Natural killer cell (primary cell): ENCODE data around the gene TMC6. TPM values are rescaled to one million over a fixed set of nuclear protein-coding genes. Genes with fewer than 3 reads are reported as not detected.

ENCODE experiments used
- ATAC-seq, 3 donors: fragments of 150-1000 bp in 2 of 3; fragments of 200-7000 bp in 1 of 3; cut with Tn5 transposase; 1 replicate in 1 of 3; 2 replicates in 2 of 3; pipeline ENCODE4 v1.10.0; 2021; ENCODE audit warnings: mild to moderate bottlenecking in 2 of 3, moderate library complexity in 2 of 3
- DNase-seq, 2 donors: peaks; one replicate each; pipeline versions ENCODE4 v3.0.0 to v3.0.0-alpha.2; 2013 to 2021; ENCODE audit warnings: mixed read lengths in 1 of 2
- H3K27ac ChIP-seq: one replicate; pipeline ENCODE4 v1.5.1; 2013; ENCODE audit warnings: mild to moderate bottlenecking, low read length
- H3K27me3 ChIP-seq: one replicate; pipeline ENCODE4 v1.6.1; 2013; ENCODE audit warnings: low read length; ENCODE audit not compliant: control insufficient read depth, insufficient read depth
- H3K36me3 ChIP-seq: one replicate; pipeline ENCODE4 v1.6.1; 2013; ENCODE audit warnings: low read length; ENCODE audit not compliant: control insufficient read depth, insufficient read depth
- H3K4me1 ChIP-seq: one replicate; pipeline ENCODE4 v1.6.1; 2013; ENCODE audit warnings: low read length; ENCODE audit not compliant: control insufficient read depth, insufficient read depth
- H3K4me3 ChIP-seq: one replicate; pipeline ENCODE4 v1.5.1; 2013; ENCODE audit warnings: low read length
- H3K9me3 ChIP-seq: one replicate; pipeline ENCODE4 v1.6.1; 2013; ENCODE audit warnings: low read length; ENCODE audit not compliant: control insufficient read depth, insufficient read depth
- H3K27ac Mint-ChIP-seq, 2 donors: one replicate each; pipeline ENCODE4 v1.8.0; 2022; ENCODE audit warnings: mild to moderate bottlenecking in 2 of 2, mixed read lengths in 2 of 2, moderate library complexity in 1 of 2
- H3K27me3 Mint-ChIP-seq, 2 donors: one replicate each; pipeline ENCODE4 v1.8.0; 2022; ENCODE audit warnings: low read depth in 2 of 2, mixed read lengths in 2 of 2
- H3K36me3 Mint-ChIP-seq: one replicate; pipeline ENCODE4 v1.8.0; 2022; ENCODE audit warnings: mixed read lengths
- H3K4me1 Mint-ChIP-seq, 2 donors: one replicate each; pipeline ENCODE4 v1.8.0; 2022; ENCODE audit warnings: mixed read lengths in 2 of 2
- H3K4me3 Mint-ChIP-seq: one replicate; pipeline ENCODE4 v1.8.0; 2022; ENCODE audit warnings: mild to moderate bottlenecking, moderate library complexity, mixed read lengths
- H3K9me3 Mint-ChIP-seq, 2 donors: one replicate each; pipeline ENCODE4 v1.8.0; 2022; ENCODE audit warnings: mixed read lengths in 2 of 2
- CTCF ChIP-seq: fragments of 200-600 bp; IDR thresholded peaks from one replicate; pipeline ENCODE4 v1.8.0; 2022; ENCODE audit warnings: antibody characterized with exemption
- WGBS: methylation state at CpG from one replicate; pipeline ENCODE4 v1.1.7; 2013; ENCODE audit warnings: missing lambda C conversion rate; ENCODE audit not compliant: insufficient coverage; 5-methylcytosine and 5-hydroxymethylcytosine counted together
- intact Hi-C: fragments of 100-400 bp; cut with micrococcal nuclease; formaldehyde crosslinking; loops from one replicate; pipeline ENCODE4 v1.14.2; 2022
- total RNA-seq, 4 donors: library from RNA; stranded (reverse); fragments of 120-200 nt in 1 of 4; gene quantifications; one replicate each; pipeline versions ENCODE4 v1.2.3 to v1.2.4, GENCODE V29; 2013 to 2022

TMC6 gene
- total RNA-seq, 3 donors from 2014 or later (not counting 1 experiment from before 2014, with no cell fraction given) = 653 to 825 (median 687) TPM

- Histone ChIP-seq H3K27ac (no peak overlapping the region), H3K4me1 (no peaks in the 10 kb centered on the region), H3K36me3 (peaks cover 25% of the 10 kb centered on the region), H3K9me3 (no peaks in the 10 kb centered on the region), H3K27me3 (no peaks in the 10 kb centered on the region), H3K4me3 (no peak overlapping the region)
- Mint-ChIP-seq H3K27me3 (no peaks in the 10 kb centered on the region), H3K36me3 (no peaks in the 10 kb centered on the region), H3K4me3 (no peak overlapping the region), H3K4me1 (peaks cover 10 to 20% of the 10 kb centered on the region in 2 donors), H3K9me3 (no peaks in the 10 kb centered on the region), H3K27ac (no peak overlapping the region)
- intact Hi-C loops = no loop called here
- no peak for TF ChIP-seq CTCF
- no peak for DNase-seq
- no peak for ATAC-seq
These were observed 65.1 kb downstream of the TMC6 start for GRCh38 chr17:78063489-78063888.

DNA sequence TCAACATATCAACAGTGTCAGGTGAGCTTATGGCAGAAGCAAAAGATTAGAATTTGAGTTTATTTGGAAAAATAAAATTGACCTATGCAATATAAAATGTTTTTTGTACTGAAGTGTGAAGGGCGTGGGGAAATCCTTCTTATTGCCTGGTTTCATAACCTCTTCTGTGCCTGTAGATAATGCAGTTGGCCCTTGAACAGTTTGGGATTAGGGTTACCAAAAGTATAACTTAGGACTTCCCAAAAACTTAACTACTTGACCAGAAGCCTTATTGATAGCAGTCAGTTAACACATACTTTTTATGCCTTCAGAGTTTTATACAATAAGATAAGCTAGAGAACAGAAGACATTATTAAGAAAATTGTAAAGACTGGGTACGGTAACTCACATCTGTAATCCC, 66.0 kb downstream of the TMC6 start:
- H3K27me3 Mint-ChIP-seq = no peaks in the 10 kb centered on the region
- no peaks in the 10 kb centered on the region for H3K9me3 Mint-ChIP-seq
- Histone ChIP-seq H3K9me3 (no peaks in the 10 kb centered on the region), H3K27ac (no peak overlapping the region), H3K4me1 (no peaks in the 10 kb centered on the region), H3K4me3 (no peak overlapping the region), H3K36me3 (peaks cover 21% of the 10 kb centered on the region), H3K27me3 (no peaks in the 10 kb centered on the region)
- H3K36me3 Mint-ChIP-seq = no peaks in the 10 kb centered on the region
- H3K27ac Mint-ChIP-seq = no peak overlapping the region
- 85% methylated on average over 2 of the region's 2 CpGs for WGBS
- H3K4me1 Mint-ChIP-seq = peaks cover 10 to 27% of the 10 kb centered on the region in 2 donors
- intact Hi-C loops = no loop called here
- DNase-seq (no peak), ATAC-seq (no peak)
- TF ChIP-seq CTCF = no peak
- H3K4me3 Mint-ChIP-seq = no peak overlapping the region

Other genes with a start within 250 kb of the TMC6 start
- 100 to 1,000 TPM in 1 of 3 donors, 10 to 100 TPM in 2; 74.3 to 100 (median 76.3) TPM for gene TNRC6C, start 170.1 kb downstream of the TMC6 start, total RNA-seq
- 100 to 1,000 TPM; 401 to 551 (median 435) TPM for gene TMC8, start 2.0 kb upstream of the TMC6 start, total RNA-seq
- gene C17orf99, start 17.6 kb upstream of the TMC6 start, total RNA-seq = not detected
- gene SYNGR2, start 39.8 kb upstream of the TMC6 start, total RNA-seq = 10 to 100 TPM; 41.2 to 62.1 (median 43.5) TPM
- 1 to 10 TPM; 2.1 to 5.1 (median 3.9) TPM for gene TK1, start 58.3 kb upstream of the TMC6 start, total RNA-seq
- 1 to 10 TPM; 2.2 to 4.1 (median 2.3) TPM for gene AFMID, start 58.6 kb upstream of the TMC6 start, total RNA-seq
- gene BIRC5, start 85.5 kb upstream of the TMC6 start, total RNA-seq = 1 to 10 TPM in 2 of 3 donors, under 1 TPM in 1; 0.73 to 1.9 (median 1.2) TPM
- gene TMEM235, start 102.9 kb upstream of the TMC6 start, total RNA-seq = not detected
- gene SOCS3, start 231.3 kb upstream of the TMC6 start, total RNA-seq = 10 to 100 TPM; 39.0 to 47.9 (median 43.6) TPM
- gene PGS1, start 249.9 kb upstream of the TMC6 start, total RNA-seq = 10 to 100 TPM; 47.9 to 53.6 (median 48.3) TPM